Bronchial epithelial cell (primary cell): Measurements from ENCODE around the gene ZFP91. TPM values are rescaled to one million over a fixed set of nuclear protein-coding genes. Genes with fewer than 3 reads are reported as not detected.

ENCODE experiments used
- DNase-seq: peaks from one replicate; pipeline ENCODE4 v3.0.0-alpha.2; 2010; ENCODE audit warnings: low read depth
- FAIRE-seq: peaks from 2 replicates; lab custom pipeline; 2011; peaks lifted over from hg19 to GRCh38; lab: Jason Lieb, UNC
- H3K27me3 ChIP-seq: 2 replicates; pipeline ENCODE4 v1.5.1; 2011; ENCODE audit warnings: low read length; ENCODE audit not compliant: control insufficient read depth, insufficient read depth
- H3K36me3 ChIP-seq: 2 replicates; pipeline ENCODE4 v1.5.1; 2011; ENCODE audit warnings: low read length; ENCODE audit not compliant: control insufficient read depth, insufficient read depth
- H3K4me3 ChIP-seq: 2 replicates; pipeline ENCODE4 v1.5.1; 2011; ENCODE audit warnings: mild to moderate bottlenecking, low read depth, low read length, control low read depth
- total RNA-seq: library from RNA; depleted of rRNA; stranded (reverse); fragments of >200 nt; gene quantifications from 2 replicates; pipeline ENCODE4 v1.2.1, GENCODE V29; 2014
- TF ChIP-seq, protein P1 (sequence below): IDR thresholded peaks from 2 replicates; pipeline ENCODE4 v1.5.1; 2011; ENCODE audit warnings: mild to moderate bottlenecking, moderate library complexity, low read length, control low read depth, inconsistent platforms; ENCODE audit not compliant: insufficient read depth, severe bottlenecking

ZFP91 gene
- total RNA-seq, 1 donor from 2014 or later, result 49.5 TPM

DNA sequence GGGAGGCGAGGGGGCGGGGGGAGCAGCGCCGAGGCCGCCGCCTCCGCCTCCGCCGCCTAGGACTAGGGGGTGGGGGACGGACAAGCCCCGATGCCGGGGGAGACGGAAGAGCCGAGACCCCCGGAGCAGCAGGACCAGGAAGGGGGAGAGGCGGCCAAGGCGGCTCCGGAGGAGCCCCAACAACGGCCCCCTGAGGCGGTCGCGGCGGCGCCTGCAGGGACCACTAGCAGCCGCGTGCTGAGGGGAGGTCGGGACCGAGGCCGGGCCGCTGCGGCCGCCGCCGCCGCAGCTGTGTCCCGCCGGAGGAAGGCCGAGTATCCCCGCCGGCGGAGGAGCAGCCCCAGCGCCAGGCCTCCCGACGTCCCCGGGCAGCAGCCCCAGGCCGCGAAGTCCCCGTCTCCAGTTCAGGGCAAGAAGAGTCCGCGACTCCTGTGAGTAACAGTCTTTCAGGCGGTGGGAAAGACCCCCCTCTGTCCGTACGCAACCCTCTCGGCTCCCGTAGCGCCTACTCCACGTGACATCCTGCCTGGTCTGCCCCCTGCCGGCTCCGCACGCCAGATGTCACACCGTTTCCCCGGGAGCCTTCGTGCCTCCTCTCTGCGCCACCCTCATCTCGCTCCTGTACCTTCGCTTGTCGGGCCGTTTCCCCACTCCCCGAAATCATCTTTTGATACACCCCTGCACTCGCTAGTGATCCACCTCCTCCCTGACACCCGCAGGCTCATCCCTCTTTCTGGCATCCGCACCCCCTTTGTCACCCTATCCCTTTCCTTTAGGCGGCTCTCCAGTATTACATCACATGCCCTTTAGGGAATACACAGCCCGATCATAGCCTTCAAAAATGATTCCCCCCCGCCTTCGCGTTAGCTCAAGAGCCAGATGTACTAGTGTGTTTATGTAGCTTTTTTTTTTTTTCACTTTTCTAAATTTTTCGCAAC lies 598 bp downstream of the ZFP91 start:
- DNase-seq (peak; percentile 70), FAIRE-seq (no peak)
- H3K27me3 ChIP-seq, result no peaks in the 10 kb centered on the region
- TF ChIP-seq, protein P1, sequence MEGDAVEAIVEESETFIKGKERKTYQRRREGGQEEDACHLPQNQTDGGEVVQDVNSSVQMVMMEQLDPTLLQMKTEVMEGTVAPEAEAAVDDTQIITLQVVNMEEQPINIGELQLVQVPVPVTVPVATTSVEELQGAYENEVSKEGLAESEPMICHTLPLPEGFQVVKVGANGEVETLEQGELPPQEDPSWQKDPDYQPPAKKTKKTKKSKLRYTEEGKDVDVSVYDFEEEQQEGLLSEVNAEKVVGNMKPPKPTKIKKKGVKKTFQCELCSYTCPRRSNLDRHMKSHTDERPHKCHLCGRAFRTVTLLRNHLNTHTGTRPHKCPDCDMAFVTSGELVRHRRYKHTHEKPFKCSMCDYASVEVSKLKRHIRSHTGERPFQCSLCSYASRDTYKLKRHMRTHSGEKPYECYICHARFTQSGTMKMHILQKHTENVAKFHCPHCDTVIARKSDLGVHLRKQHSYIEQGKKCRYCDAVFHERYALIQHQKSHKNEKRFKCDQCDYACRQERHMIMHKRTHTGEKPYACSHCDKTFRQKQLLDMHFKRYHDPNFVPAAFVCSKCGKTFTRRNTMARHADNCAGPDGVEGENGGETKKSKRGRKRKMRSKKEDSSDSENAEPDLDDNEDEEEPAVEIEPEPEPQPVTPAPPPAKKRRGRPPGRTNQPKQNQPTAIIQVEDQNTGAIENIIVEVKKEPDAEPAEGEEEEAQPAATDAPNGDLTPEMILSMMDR, result peak; percentile 97
- H3K4me3 ChIP-seq, result peak overlapping the region; percentile 99
- no peaks in the 10 kb centered on the region for H3K36me3 ChIP-seq

- H3K27me3 ChIP-seq, result no peaks in the 10 kb centered on the region
- peaks cover under 1% of the 10 kb centered on the region for H3K36me3 ChIP-seq
- peak overlapping the region; percentile 99 for H3K4me3 ChIP-seq
- no peak for DNase-seq
- TF ChIP-seq, protein P1, result no peak
- FAIRE-seq, result no peak
These were observed 1.4 kb downstream of the ZFP91 start for GRCh38 chr11:58580311-58580710.

GRCh38 chr11:58582437-58582836 lies 3.6 kb downstream of the ZFP91 start:
- TF ChIP-seq, protein P1, result no peak
- DNase-seq, result no peak
- no peak for FAIRE-seq
- Histone ChIP-seq H3K36me3 (peaks cover 1% of the 10 kb centered on the region), H3K27me3 (no peaks in the 10 kb centered on the region), H3K4me3 (no peak overlapping the region)

- H3K36me3 ChIP-seq, result peaks cover 1% of the 10 kb centered on the region
- TF ChIP-seq, protein P1, result no peak
- DNase-seq, result no peak
- no peak for FAIRE-seq
- H3K4me3 ChIP-seq, result no peak overlapping the region
- H3K27me3 ChIP-seq, result no peaks in the 10 kb centered on the region
These were observed 8.1 kb downstream of the ZFP91 start for GRCh38 chr11:58586998-58587397.

- FAIRE-seq, result no peak
- H3K27me3 ChIP-seq, result no peaks in the 10 kb centered on the region
- TF ChIP-seq, protein P1, result no peak
- H3K4me3 ChIP-seq, result no peak overlapping the region
- no peaks in the 10 kb centered on the region for H3K36me3 ChIP-seq
- DNase-seq, result no peak
These were observed 12.8 kb downstream of the ZFP91 start for GRCh38 chr11:58591659-58592058.
